HG02623 (cell line): ENCODE measurements around the gene NSUN7.

Source experiments
- ATAC-seq: cut with Tn5 transposase; IDR thresholded peaks from one replicate; pipeline ENCODE4 v1.9.1; 2021; ENCODE audit warnings: moderate library complexity; ENCODE audit not compliant: unreplicated experiment

The NSUN7 gene

DNA sequence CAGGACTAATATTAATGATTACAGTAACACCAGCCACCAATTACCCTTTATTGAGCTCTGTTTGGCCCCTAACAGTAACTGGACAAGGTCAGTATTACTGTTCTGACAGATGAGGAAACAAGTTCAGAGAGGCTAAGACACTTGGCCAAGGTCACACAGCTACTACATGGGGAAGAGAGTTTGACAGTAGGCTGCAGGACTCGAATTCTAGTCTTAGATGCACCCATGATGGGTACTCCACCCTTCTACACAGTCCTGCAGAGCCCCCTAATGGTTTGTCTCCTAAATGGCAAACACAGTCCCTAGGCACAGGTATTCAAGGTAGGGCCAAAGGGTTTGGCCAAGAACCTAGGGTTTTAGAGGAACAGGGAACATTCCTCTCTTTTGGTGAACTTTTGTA lies 93.9 kb downstream of the NSUN7 start:
- no peak for ATAC-seq

DNA sequence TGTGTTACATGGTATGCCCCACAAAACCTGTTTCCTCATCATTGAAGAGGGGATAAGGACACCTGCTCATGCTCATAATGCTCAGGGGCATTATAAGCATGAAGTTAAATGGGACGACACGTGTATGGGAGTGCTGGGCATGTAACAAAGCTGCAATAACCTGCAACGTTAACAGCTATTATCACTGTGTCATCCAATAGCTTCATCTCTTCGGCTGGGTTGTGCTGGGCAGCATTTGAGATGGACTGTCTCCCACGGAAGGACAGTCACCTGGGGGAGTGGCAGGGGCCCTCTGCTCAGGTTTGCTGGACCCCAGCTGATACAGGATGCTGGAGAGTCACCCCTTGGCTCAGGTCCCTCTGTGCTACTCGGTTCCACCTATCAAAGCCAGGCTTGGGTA lies 94.5 kb downstream of the NSUN7 start:
- ATAC-seq = no peak

DNA sequence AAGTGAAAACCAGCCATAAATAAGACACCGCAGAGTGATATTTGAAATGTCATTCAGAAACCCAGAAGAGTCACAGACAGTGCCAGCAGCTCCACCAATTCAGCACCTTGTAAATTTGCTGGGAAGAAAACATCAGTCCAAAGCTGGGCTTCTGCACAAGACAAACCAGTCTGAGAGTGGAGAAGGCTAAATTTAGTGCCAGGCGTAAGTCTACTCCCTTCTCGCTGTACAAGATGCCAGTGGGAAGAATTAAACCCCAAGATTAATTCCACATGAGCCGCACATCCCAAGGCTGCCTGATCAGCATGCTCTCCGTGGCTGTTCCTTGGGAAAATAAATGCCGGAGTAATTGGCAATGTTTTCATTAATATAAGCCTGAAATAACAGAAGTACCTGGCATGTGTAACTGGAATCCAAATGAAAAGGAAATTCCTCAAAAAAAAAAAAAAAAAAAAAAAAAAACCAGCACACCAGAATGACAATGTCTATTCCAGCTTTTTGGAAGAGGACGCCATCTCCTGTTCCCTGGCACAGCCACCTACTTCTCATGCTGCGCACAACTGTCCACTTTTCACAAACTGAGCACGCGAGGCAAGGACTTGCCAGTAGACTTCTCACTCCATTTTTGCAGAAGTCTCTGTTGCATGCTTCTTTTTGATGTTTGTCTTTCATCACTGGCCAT lies 95.5 kb downstream of the NSUN7 start:
- no peak for ATAC-seq

GRCh38 chr4:40846532-40846931 lies 96.8 kb downstream of the NSUN7 start:
- ATAC-seq = no peak

- ATAC-seq = no peak
Observed at GRCh38 chr4:40848251-40848650, 98.5 kb downstream of the NSUN7 start.

DNA sequence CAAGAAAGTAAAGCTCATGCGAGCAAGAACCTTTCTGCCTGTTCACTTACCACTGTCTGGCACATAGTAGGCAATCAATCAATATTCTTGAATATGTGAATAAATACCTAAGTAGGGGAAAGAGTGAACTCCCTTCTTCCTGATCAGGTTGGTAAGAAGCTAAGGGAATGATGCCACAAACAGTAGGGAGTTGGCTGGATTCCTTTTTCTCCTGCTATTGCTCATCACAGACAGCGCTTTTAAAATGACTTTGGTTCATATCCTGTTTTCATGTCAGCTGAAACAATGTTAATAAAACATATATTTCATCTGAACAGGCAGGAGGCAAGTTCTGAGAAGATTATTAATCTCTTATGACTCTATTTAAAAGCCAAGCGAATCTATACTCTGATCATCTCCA lies 99.2 kb downstream of the NSUN7 start:
- ATAC-seq = no peak

DNA sequence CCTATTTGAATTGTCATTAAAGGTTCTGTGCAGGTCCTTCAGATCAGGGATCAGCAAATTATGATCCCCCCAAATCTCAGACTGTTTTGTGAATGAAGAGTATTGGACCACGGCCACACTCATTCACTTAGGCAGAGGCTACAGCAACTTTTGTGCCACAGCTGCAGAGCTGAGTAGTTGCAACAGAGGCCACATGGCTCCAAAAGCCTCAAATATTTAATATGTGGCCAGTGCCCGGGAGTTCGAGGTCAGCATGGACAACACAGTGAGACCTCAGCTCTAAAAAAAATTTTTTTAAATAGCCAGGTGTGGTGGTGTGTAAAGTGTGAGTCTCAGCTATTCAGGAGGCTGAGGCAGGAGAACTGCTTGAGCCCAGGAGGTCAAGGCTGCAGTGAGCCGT lies 100.7 kb downstream of the NSUN7 start:
- ATAC-seq = no peak

- no peak for ATAC-seq
Observed at GRCh38 chr4:40856277-40856839, 106.6 kb downstream of the NSUN7 start.

GRCh38 chr4:40856840-40857362 lies 107.1 kb downstream of the NSUN7 start:
- ATAC-seq = peak; percentile 89

DNA sequence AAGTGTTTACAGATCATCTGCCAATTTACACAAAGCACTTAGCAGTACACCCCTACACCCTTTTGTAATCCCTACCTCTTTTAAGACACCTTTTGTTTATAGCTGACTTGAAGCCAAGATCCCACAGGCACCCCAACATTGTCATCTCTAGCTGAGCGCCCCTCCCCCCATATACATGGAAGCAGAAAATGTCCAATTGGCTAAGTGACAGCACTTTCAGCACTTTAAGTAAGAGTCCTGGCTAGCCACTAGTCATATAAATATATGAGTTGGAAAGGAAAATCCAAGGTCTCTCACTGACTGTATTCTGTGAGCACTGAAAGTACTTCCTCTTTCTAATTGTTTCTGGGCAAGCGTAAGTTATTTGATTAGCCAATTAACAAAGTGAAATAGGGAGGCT lies 108.2 kb downstream of the NSUN7 start:
- no peak for ATAC-seq

DNA sequence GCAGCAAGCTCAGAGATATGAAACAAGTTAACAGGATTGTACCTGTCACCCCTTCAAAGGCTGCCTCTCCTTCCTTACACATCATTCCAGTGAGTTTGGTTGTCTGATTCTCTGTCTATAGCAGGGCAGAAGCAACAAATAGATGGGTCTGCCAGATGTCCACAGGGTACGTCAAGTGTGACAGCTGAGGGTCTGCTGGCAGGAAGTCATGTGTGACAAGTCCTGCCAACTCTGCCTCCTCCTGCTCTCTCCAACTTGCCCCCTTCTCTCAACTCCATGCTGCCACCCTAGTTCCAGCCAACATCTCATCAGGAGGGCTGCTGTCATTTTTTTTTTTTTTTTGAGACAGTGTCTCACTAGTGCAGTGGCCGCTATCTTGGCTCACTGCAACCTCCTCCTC lies 109.2 kb downstream of the NSUN7 start:
- ATAC-seq = no peak
